UCSD-AML1 (cell line): ENCODE results near the gene ATP6V1B1.

Source experiments
- DNase-seq: peaks from one replicate; lab custom pipeline; 2025; ENCODE audit not compliant: unreplicated experiment; lab: John Stamatoyannopoulos, UW

ATP6V1B1 gene

DNA sequence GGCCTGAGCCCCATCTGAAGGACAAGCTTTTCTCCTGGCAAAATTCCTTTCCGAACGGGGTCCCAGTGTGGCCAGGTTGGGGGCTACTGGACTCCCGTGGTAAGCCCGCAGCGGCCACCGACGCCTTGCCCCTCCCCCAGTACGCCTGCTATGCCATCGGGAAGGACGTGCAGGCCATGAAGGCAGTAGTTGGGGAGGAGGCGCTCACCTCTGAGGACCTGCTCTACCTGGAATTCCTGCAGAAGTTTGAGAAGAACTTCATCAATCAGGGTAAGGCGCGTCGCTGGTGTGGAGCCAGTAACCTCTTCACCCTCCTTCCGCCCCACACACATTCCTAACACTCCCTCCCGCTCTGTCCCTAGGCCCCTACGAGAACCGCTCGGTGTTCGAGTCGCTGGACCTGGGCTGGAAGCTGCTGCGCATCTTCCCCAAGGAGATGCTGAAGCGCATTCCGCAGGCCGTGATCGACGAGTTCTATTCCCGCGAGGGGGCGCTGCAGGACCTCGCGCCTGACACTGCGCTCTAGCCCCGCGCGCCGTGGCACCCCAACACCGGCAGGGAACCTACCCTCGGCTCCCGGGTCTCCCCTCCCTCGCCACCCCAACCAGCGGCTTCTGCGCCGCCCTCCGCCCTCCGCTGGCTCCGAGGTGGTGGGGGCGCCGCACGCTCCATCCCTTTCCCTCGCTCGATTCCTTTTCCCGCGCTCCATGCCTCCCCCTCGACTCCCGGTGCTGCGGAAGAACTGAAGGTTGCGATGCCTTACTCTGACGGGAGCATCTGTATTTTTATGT, 29.1 kb downstream of the ATP6V1B1 start:
- peak; percentile 74 for DNase-seq

DNA sequence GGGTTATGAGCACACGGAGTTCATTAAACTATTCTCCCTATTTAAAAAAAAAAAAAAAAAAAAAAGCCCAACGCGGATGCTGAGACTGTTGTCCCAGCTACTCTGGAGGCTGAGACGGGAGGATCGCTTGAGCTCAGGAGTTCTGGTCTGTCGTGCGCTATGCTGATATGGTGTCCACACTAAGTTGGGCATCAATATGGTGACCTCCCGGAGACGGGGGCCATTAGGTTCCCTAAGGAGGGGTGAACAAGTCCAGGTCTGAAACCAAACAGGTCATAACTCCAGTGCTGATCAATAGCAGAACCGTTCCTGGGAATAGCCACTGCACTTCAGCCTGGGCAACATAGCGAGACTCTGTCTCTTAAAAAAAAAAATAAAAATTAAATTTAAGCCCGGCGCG, 29.8 kb downstream of the ATP6V1B1 start:
- no peak for DNase-seq

DNA sequence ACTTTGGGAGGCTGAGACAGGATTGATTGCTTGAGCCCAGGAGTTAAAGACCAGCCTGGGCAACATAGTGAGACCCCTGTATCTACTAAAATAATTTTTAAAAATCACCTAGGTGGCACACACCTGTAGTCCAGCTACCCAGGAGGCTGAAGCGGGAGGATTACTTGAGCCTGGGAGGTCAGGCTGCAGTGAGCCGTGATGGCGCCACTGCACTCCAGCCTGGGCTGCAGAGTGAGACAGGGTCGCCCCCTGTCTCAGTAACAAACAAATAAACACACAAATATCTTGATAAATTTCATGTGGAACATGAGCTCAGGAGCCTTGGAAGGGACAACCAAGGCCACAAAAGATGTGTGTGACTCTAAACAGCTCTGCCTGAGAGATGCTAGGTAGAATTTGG, 31.0 kb downstream of the ATP6V1B1 start:
- no peak for DNase-seq

- DNase-seq: no peak
These were observed 31.5 kb downstream of the ATP6V1B1 start for GRCh38 chr2:70967189-70967588.

DNA sequence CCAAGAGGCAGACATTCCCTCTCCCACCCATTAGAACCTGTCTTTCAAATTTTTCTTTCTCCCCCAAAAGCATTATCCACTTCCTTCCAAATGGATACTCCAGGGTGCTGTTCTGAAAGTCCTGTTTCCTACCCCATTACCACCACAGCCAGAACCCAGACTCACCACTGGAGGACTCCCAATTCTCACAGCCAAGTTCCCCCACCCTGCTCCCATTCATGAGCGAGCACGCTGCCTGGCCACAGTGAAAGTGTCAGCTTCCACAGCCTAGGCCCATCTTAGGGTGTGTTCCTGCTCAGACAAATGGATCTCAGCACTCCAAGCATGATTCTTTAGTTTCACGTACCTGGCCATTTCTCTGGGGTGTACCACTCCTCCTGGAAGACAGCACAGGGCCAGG, 38.9 kb downstream of the ATP6V1B1 start:
- DNase-seq: no peak

- DNase-seq: no peak
These were observed 39.5 kb downstream of the ATP6V1B1 start for GRCh38 chr2:70975237-70975636.

DNA sequence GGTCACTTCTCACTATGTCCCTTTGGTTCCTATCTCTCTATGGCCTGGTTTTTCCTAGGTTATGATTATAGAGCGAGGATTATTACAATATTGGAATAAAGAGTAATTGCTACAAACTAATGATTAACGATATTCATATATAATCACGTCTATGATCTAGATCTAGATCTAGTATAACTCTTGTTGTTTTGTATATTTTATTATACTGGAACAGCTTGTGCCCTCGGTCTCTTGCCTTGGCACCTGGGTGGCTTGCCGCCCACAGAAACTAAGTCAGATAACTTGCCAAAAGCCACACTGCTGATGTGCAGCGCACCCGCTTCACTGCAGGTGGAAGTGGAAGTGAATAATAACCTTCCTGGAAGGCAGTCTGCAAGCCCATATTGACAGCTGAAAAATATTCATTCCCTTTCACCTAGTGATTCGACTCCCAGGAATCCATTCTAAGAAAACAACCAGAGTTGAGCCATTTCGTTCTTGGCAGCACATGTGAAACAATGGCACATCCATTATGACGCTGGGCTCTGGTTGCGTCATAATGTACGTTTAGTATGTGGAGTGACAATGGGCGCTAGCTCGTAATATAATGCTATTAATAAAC, 42.0 kb downstream of the ATP6V1B1 start:
- no peak for DNase-seq

GRCh38 chr2:70978341-70979179, 42.9 kb downstream of the ATP6V1B1 start, which contains the start of gene ANKRD53:
TSS of gene ANKRD53 (plus strand) at chr2:70978630. CDS start at chr2:70978646, 16 bp downstream.
- DNase-seq: no peak

DNA sequence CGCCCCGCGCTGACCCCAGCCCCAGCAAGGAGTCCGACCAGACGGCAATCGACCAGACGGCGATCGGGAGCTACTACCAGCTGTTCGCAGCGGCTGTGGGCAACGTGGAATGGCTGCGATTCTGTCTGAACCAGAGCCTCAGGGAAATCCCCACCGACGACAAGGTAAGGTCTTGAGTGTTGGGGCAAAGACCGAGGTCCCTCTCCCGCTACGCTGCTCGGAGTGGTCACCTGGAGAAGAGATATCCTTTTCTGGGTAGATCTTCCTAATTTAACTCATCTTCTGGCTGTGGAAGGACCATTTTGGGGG, 43.4 kb downstream of the ATP6V1B1 start:
- no peak for DNase-seq

DNA sequence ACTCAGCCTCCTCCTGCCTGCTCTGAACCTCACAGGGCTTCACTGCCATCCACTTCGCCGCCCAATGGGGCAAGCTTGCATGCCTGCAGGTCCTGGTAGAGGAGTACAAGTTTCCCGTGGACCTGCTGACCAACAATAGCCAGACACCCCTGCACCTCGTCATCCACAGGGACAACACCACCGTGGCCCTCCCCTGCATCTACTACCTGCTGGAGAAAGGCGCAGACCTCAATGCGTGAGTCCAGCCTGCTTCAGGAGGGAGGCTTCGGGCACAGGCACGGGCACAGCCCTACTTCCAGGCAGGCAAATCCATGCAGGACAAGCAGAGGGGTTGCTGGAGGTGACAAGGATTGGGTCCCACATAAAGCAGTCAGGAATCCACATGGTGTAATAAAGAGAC, 43.9 kb downstream of the ATP6V1B1 start:
- no peak for DNase-seq

- no peak for DNase-seq
These were observed 45.7 kb downstream of the ATP6V1B1 start for GRCh38 chr2:70981421-70981820.

- no peak for DNase-seq
These were observed 46.4 kb downstream of the ATP6V1B1 start for GRCh38 chr2:70981866-70982810.

DNA sequence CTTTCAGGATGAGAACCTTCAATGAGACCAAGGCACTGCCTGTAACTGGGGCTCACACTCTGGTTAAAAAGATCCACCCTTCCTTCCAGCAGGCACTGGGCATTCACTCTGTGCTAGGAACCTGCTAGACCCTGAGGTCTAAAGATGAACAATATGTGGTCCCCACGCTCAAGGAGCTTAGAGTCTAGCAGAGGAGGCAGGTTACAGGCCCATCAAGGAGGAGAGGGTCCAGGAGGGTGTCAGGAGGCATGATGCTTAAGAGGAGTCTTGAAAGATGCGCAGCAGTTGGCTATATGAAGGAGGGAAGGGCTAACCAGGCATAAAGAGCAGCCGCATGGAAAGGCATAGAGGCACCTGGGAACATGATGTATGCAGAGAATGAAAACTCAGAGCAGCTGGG, 47.3 kb downstream of the ATP6V1B1 start:
- no peak for DNase-seq

- no peak for DNase-seq
These were observed 48.0 kb downstream of the ATP6V1B1 start for GRCh38 chr2:70983506-70984227.

GRCh38 chr2:70984228-70984575, 48.5 kb downstream of the ATP6V1B1 start:
- no peak for DNase-seq

DNA sequence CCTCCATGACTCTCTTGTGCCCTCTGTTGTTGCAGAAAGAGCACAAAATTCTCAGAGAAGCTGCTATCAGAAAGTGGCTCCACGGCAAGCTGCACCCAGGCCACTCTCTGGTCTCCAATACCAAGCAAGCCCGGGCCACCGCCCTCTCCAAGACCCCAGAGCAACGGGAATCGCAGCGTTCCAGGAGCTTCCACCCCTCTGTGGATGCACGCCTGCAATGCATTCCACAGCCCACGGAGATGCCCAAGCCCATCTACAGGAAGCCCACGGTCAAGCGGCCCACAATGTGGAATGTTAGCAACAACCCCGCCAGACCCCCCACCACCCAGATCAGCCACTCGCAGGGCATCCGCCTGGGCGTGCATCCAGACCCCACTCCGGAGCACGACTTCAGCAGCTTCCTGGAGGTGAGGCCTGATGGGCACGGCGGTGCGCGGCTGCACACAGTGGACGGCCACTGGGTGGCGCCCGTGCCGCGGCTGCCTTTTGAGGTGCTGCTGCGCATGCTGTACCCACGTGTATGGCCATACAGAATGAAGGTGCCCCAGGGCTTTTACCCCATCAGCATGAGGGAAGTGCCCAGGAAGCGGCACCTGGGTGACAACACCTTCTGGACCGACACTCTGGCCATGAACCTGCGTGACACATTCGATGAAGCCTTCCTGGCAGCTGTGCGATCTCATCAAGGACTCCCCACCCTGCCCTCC, 49.0 kb downstream of the ATP6V1B1 start:
- DNase-seq: peak; percentile 62

GRCh38 chr2:70985283-70985688, 49.6 kb downstream of the ATP6V1B1 start:
- no peak for DNase-seq

- DNase-seq: no peak
These were observed 50.3 kb downstream of the ATP6V1B1 start for GRCh38 chr2:70985956-70986355.

DNA sequence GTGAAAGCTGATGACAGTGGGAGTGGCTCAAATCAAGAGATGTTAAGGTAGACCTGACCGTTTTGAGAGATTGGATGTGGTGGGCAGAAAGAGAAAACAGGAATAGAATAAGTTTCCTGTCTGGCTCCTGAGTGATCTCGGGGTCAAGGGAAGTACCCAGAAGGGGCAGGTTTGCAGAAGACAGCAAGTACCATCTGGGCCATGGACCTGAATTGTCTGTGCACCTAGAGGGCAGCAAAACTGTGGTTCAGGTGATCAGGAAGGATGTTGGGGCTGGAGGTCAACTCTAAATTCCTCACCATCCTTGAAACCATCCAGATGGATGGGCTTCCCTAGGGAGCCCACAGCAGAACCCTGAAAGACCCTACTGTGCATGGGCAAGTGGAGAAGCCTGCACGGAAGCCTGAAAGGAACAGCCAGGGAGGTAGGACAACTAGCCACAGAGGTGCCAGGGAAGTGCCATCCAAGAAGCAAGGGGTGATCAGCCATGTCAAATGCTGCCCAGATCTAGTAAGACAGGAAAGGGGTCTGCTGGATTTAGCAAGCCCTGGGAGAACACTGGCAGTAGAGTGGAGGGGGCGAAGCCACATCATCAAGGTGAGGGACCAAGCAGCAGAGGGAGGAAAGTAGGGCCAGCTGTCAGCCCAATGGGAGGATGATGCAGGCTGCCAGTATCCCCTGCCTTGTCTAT, 50.9 kb downstream of the ATP6V1B1 start:
- DNase-seq: no peak
